HCT116 (cell line): ENCODE data around the gene DNHD1.

Experiments used
- CTCF ChIP-seq, 3 experiments: fragments of 200-600 bp in 1 of 3; sonication (generic) in 1 of 3; IDR thresholded peaks in 2 of 3; conservative IDR thresholded peaks in 1 of 3; 2 replicates each; pipeline ENCODE4 v1.5.1; 2012 to 2017; ENCODE audit warnings: low read depth in 2 of 3, low read length in 2 of 3, antibody characterized with exemption in 1 of 3, borderline replicate concordance in 1 of 3, control low read depth in 1 of 3, mild to moderate bottlenecking in 1 of 3, mixed read lengths in 1 of 3, mixed run types in 1 of 3, moderate library complexity in 1 of 3; ENCODE audit not compliant: insufficient read depth in 1 of 3
- EGR1 ChIP-seq: IDR thresholded peaks from 2 replicates; pipeline ENCODE4 v1.6.1; 2012; ENCODE audit warnings: low read depth
- EZH2 ChIP-seq: fragments of 200-600 bp; sonication (generic); IDR thresholded peaks from 2 replicates; pipeline ENCODE4 v1.6.1; 2017; ENCODE audit warnings: antibody characterized with exemption, mixed run types
- EZH2phosphoT487 ChIP-seq: fragments of 200-600 bp; IDR thresholded peaks from 2 replicates; pipeline ENCODE4 v1.6.1; 2018; ENCODE audit warnings: antibody characterized with exemption, borderline replicate concordance
- JUND ChIP-seq: IDR thresholded peaks from 2 replicates; pipeline ENCODE4 v1.6.1; 2012
- MAX ChIP-seq: IDR thresholded peaks from 2 replicates; pipeline ENCODE4 v1.6.1; 2012
- POLR2A ChIP-seq: IDR thresholded peaks from 2 replicates; pipeline ENCODE4 v1.7.0; 2011; ENCODE audit warnings: borderline replicate concordance; ENCODE audit not compliant: insufficient read depth, insufficient read length; ENCODE audit errors: extremely low read depth
- POLR2AphosphoS5 ChIP-seq: IDR thresholded peaks from 2 replicates; pipeline ENCODE4 v1.6.1; 2011; ENCODE audit warnings: mild to moderate bottlenecking, low read depth, low read length, moderate library complexity
- SIN3A ChIP-seq: IDR thresholded peaks from 2 replicates; pipeline ENCODE4 v1.6.1; 2012; ENCODE audit warnings: low read depth
- SP1 ChIP-seq: IDR thresholded peaks from 2 replicates; pipeline ENCODE4 v1.6.1; 2012; ENCODE audit warnings: low read depth
- YY1 ChIP-seq: IDR thresholded peaks from 2 replicates; pipeline ENCODE4 v1.6.1; 2011; ENCODE audit warnings: low read length, low read depth, moderate library complexity, mild to moderate bottlenecking; ENCODE audit not compliant: insufficient replicate concordance; ENCODE audit errors: extremely low read depth
- ZNF274 ChIP-seq: fragments of 200-500 bp; sonication (Bioruptor generic); IDR thresholded peaks from 2 replicates; pipeline ENCODE4 v1.6.1; 2014; ENCODE audit warnings: mild to moderate bottlenecking, low read depth, low read length, inconsistent platforms

GRCh38 chr11:6553634-6554033 lies 56.6 kb downstream of the DNHD1 start:
- no peak for TF ChIP-seq CTCF (IDR thresholded peaks at IDR 0.05 in 2 of 3, conservative IDR thresholded peaks at IDR 0.05 in 1 of 3; ENCODE audit: borderline replicate concordance in 1 of 3, insufficient read depth in 1 of 3, low read depth in 2 of 3, low read length in 2 of 3)
- no peak for TF ChIP-seq POLR2A
- TF ChIP-seq EZH2phosphoT487: no peak
- TF ChIP-seq EGR1: no peak
- no peak for TF ChIP-seq YY1
- no peak for TF ChIP-seq SP1
- TF ChIP-seq EZH2: no peak
- no peak for TF ChIP-seq ZNF274
- TF ChIP-seq POLR2AphosphoS5: no peak
- TF ChIP-seq JUND: no peak
- no peak for TF ChIP-seq SIN3A
- TF ChIP-seq MAX: no peak
